LNCaP clone FGC (cell line): ENCODE measurements around the gene SOSTDC1.

Experiments
- DNase-seq: peaks from one replicate; pipeline ENCODE4 v3.0.0-alpha.2; 2011; ENCODE audit warnings: low read depth
- H3K4me3 ChIP-seq: 2 replicates; pipeline ENCODE4 v1.5.1; 2011; ENCODE audit warnings: mild to moderate bottlenecking, low read depth, low read length, control low read depth
- TF ChIP-seq, protein P1 (sequence below): IDR thresholded peaks from 2 replicates; pipeline ENCODE4 v1.5.1; 2012; ENCODE audit warnings: mild to moderate bottlenecking; ENCODE audit not compliant: control insufficient read depth, insufficient read depth; ENCODE audit errors: extremely low read depth

SOSTDC1 gene

DNA sequence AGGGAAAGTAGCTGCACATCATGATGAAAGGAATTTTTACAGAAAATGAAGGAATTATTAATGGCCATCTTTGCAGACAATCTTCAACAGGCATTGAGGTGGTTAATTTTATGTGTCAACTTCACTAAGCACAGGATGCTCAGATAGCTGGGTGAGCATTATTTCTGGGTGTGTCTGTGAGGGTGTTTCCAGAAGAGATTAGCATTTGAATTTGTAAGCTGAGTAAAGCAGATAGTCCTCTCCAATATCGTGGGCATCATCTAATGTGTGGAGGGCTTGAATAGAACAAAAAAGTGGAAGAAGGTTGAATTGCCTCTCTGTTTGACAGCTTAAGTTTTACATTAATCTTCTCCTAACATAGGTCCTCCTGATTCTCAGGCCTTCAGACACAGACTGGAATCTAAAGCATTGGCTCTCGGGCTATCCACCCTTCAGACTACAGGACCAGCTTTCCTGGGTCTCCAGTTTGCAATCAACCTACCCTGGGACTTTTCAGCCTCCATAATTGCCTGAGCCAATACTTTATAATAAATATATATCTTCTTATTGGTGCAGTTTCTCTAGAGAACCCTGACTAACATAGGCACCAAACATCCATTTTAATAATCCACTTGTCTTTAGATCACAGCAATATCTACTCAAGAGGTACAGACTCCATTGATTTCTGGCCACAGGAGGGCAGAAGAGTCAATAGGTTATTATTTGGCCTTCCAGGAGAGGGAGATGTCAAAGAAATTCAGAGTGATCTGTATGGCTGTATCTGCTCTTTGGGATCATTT, 33.7 kb downstream of the SOSTDC1 start:
- H3K4me3 ChIP-seq = no peak overlapping the region
- TF ChIP-seq, protein P1, sequence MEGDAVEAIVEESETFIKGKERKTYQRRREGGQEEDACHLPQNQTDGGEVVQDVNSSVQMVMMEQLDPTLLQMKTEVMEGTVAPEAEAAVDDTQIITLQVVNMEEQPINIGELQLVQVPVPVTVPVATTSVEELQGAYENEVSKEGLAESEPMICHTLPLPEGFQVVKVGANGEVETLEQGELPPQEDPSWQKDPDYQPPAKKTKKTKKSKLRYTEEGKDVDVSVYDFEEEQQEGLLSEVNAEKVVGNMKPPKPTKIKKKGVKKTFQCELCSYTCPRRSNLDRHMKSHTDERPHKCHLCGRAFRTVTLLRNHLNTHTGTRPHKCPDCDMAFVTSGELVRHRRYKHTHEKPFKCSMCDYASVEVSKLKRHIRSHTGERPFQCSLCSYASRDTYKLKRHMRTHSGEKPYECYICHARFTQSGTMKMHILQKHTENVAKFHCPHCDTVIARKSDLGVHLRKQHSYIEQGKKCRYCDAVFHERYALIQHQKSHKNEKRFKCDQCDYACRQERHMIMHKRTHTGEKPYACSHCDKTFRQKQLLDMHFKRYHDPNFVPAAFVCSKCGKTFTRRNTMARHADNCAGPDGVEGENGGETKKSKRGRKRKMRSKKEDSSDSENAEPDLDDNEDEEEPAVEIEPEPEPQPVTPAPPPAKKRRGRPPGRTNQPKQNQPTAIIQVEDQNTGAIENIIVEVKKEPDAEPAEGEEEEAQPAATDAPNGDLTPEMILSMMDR = peak; percentile 77
- no peak for DNase-seq

GRCh38 chr7:16430133-16430532, 35.4 kb downstream of the SOSTDC1 start:
- H3K4me3 ChIP-seq = no peak overlapping the region
- TF ChIP-seq, protein P1 = no peak
- DNase-seq = no peak

DNA sequence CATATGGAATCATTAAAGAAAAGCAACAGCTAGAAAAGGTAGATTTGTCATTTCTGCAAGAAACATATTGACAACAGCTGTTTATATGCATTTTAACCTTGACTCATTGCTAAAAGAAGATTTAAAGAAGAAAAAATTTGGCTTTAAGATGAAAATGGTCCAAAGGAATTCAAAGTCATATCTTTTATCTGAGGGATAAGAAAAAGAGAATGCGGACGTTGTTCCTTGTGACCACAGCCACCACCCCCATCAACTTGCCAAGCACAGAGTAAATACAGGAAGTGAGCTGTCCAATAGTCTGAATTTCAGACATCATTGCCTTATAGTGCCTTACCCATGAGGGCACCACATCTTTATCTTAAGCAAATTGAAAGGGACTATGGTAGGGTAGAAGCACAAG, 36.9 kb downstream of the SOSTDC1 start:
- TF ChIP-seq, protein P1 = no peak
- no peak for DNase-seq
- no peak overlapping the region for H3K4me3 ChIP-seq

DNA sequence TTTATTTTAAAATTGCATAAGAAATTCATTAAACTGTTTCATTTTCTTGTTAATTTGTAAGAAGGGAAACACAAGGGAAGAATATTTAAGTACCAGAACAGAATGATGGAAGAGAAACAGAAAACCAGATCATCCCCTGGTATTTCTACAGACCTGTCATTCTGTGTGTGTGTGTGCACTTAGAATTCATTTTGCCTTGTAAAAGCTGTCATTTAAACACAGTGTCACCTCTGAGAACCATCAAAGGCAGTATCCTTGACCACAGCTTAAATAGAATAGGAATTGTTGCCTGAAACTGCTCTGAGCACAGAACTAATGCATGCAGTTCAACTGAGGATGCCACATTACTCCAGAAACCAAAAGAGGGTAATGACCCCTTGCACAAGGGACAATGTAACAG, 37.4 kb downstream of the SOSTDC1 start:
- TF ChIP-seq, protein P1 = no peak
- no peak for DNase-seq
- no peak overlapping the region for H3K4me3 ChIP-seq

- no peak overlapping the region for H3K4me3 ChIP-seq
- TF ChIP-seq, protein P1 = no peak
- DNase-seq = no peak
These were observed 41.8 kb downstream of the SOSTDC1 start for GRCh38 chr7:16423761-16424160.

- TF ChIP-seq, protein P1 = no peak
- no peak overlapping the region for H3K4me3 ChIP-seq
- no peak for DNase-seq
These were observed 42.6 kb downstream of the SOSTDC1 start for GRCh38 chr7:16422917-16423316.

GRCh38 chr7:16422103-16422435, 43.5 kb downstream of the SOSTDC1 start:
- no peak overlapping the region for H3K4me3 ChIP-seq
- TF ChIP-seq, protein P1 = no peak
- DNase-seq = no peak
